DOHH2 (cell line): Measurements from ENCODE around the gene KRT9.

Experiments
- H3F3A ChIP-seq: fragments of 200-600 bp; sonication (generic), shearing (Covaris generic); 2 replicates; pipeline ENCODE4 v1.6.0; 2016; ENCODE audit warnings: antibody characterized with exemption, mild to moderate bottlenecking; ENCODE audit not compliant: control insufficient read depth, insufficient read depth
- H3K27ac ChIP-seq: fragments of 200-600 bp; sonication (generic); 2 replicates; pipeline ENCODE4 v1.5.1; 2014; ENCODE audit warnings: low read depth, mild to moderate bottlenecking, low read length, moderate library complexity
- H3K27me3 ChIP-seq: fragments of 200-600 bp; sonication (generic); 2 replicates; pipeline ENCODE4 v1.6.1; 2014; ENCODE audit warnings: mild to moderate bottlenecking, low read length, mixed read lengths; ENCODE audit not compliant: control insufficient read depth
- H3K36me3 ChIP-seq: fragments of 200-600 bp; sonication (generic); 2 replicates; pipeline ENCODE4 v1.6.1; 2014; ENCODE audit warnings: mild to moderate bottlenecking, low read length, moderate library complexity, mixed read lengths; ENCODE audit not compliant: control insufficient read depth
- H3K4me1 ChIP-seq: fragments of 200-600 bp; sonication (generic); 2 replicates; pipeline ENCODE4 v1.6.1; 2014; ENCODE audit warnings: mild to moderate bottlenecking, low read length, mixed read lengths; ENCODE audit not compliant: control insufficient read depth
- H3K4me2 ChIP-seq: fragments of 200-600 bp; sonication (generic); 2 replicates; pipeline ENCODE4 v1.6.0; 2014; ENCODE audit warnings: mild to moderate bottlenecking, low read length, moderate library complexity
- H3K4me3 ChIP-seq: fragments of 200-600 bp; sonication (generic); 2 replicates; pipeline ENCODE4 v1.5.1; 2014; ENCODE audit warnings: mild to moderate bottlenecking, low read length, mixed read lengths
- H3K79me2 ChIP-seq: fragments of 200-600 bp; sonication (generic); 2 replicates; pipeline ENCODE4 v1.6.1; 2014; ENCODE audit warnings: mild to moderate bottlenecking, low read length, mixed read lengths; ENCODE audit not compliant: control insufficient read depth
- H3K9me2 ChIP-seq: fragments of 200-600 bp; sonication (generic); replicated peaks from 2 replicates; pipeline ENCODE4 v1.6.1; 2014; ENCODE audit warnings: mild to moderate bottlenecking, low read length, mixed read lengths; ENCODE audit not compliant: control insufficient read depth
- H3K9me3 ChIP-seq: fragments of 200-600 bp; sonication (generic); 2 replicates; pipeline ENCODE4 v1.6.1; 2014; ENCODE audit warnings: antibody characterized with exemption, low read length, mixed read lengths; ENCODE audit not compliant: control insufficient read depth, insufficient read depth
- H4K20me1 ChIP-seq: fragments of 200-600 bp; sonication (generic); 2 replicates; pipeline ENCODE4 v1.6.0; 2014; ENCODE audit warnings: low read depth, mild to moderate bottlenecking, antibody characterized with exemption, low read length, moderate library complexity; ENCODE audit not compliant: control insufficient read depth, insufficient read depth
- EZH2phosphoT487 ChIP-seq: fragments of 200-600 bp; sonication (generic); IDR thresholded peaks from 2 replicates; pipeline ENCODE4 v1.6.1; 2017; ENCODE audit warnings: borderline replicate concordance, mild to moderate bottlenecking, antibody characterized with exemption, low read length, moderate library complexity, mixed read lengths
- TF ChIP-seq, protein P1 (sequence below): fragments of 200-600 bp; sonication (generic); IDR thresholded peaks from one replicate; pipeline ENCODE4 v1.5.1; 2014; ENCODE audit warnings: antibody characterized with exemption, mild to moderate bottlenecking, low read depth, low read length; ENCODE audit not compliant: poor library complexity, severe bottlenecking

The KRT9 gene

DNA sequence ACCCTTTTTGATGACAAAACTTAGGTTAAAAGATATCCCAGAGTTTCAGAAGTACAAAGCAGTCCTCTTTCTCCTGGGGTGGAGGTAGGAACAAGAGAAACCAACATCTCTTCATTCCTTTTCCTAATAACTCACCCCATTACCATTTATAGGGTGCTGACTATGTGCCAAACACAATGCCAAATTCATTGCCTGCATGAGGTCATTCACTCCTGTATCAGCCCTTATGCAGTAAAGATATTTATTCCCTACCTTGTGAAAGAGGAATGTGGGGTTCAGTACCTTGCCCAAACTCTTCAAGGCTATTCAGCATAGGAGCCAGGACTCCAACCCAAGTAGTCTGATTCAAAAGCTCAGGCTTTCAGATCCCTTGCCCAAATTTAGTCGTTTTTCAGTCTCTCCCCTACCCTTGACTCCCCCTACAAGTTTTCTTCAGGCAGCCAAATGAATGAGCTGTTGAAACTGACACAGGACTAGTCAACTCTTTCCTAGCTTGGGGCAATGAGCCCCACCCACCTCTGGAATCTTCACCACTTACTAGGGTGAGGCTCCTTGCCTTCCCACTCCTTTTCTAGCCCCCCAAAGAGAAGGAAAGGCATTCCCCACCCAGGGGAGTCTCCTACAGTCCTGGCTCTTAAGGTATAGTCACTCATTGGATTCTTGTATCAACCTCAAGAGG lies 9.0 kb upstream of the KRT9 start:
- Histone ChIP-seq H3K79me2 (no peaks in the 10 kb centered on the region), H3K27ac (no peak overlapping the region), H3F3A (no peaks in the 10 kb centered on the region), H3K27me3 (no peaks in the 10 kb centered on the region), H3K4me3 (no peak overlapping the region), H3K4me1 (no peaks in the 10 kb centered on the region), H3K36me3 (no peaks in the 10 kb centered on the region), H3K9me3 (no peaks in the 10 kb centered on the region), H3K9me2 (no peaks in the 10 kb centered on the region), H3K4me2 (no peak overlapping the region), H4K20me1 (no peaks in the 10 kb centered on the region)
- TF ChIP-seq, protein P1, sequence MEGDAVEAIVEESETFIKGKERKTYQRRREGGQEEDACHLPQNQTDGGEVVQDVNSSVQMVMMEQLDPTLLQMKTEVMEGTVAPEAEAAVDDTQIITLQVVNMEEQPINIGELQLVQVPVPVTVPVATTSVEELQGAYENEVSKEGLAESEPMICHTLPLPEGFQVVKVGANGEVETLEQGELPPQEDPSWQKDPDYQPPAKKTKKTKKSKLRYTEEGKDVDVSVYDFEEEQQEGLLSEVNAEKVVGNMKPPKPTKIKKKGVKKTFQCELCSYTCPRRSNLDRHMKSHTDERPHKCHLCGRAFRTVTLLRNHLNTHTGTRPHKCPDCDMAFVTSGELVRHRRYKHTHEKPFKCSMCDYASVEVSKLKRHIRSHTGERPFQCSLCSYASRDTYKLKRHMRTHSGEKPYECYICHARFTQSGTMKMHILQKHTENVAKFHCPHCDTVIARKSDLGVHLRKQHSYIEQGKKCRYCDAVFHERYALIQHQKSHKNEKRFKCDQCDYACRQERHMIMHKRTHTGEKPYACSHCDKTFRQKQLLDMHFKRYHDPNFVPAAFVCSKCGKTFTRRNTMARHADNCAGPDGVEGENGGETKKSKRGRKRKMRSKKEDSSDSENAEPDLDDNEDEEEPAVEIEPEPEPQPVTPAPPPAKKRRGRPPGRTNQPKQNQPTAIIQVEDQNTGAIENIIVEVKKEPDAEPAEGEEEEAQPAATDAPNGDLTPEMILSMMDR, result no peak
- TF ChIP-seq EZH2phosphoT487, result no peak

DNA sequence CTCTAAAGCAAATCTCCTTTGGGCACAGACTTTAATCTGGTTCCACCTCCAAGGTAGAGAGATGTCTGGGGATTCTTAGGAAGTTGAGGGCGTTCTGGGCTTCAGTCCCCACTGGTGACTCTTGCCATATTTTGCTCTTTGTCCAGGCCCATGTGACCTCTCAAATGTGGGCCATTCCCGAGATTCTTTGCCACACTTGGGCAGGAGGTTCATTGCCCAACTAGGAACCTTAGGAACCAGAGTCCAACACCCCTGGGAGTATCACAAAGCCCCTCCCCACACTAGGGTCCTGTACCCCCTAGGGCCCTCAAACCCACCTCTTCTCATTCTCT lies 8.4 kb upstream of the KRT9 start:
- H3K36me3 ChIP-seq, result no peaks in the 10 kb centered on the region
- H3K4me3 ChIP-seq, result no peak overlapping the region
- H3K4me2 ChIP-seq, result no peak overlapping the region
- H4K20me1 ChIP-seq, result no peaks in the 10 kb centered on the region
- H3K27me3 ChIP-seq, result no peaks in the 10 kb centered on the region; the same call in 1 of the 2 replicates
- H3K27ac ChIP-seq, result no peak overlapping the region
- TF ChIP-seq, protein P1, result no peak
- TF ChIP-seq EZH2phosphoT487, result no peak
- H3F3A ChIP-seq, result no peaks in the 10 kb centered on the region
- no peaks in the 10 kb centered on the region for H3K79me2 ChIP-seq
- no peaks in the 10 kb centered on the region for H3K9me3 ChIP-seq
- H3K4me1 ChIP-seq, result no peaks in the 10 kb centered on the region
- no peaks in the 10 kb centered on the region for H3K9me2 ChIP-seq

DNA sequence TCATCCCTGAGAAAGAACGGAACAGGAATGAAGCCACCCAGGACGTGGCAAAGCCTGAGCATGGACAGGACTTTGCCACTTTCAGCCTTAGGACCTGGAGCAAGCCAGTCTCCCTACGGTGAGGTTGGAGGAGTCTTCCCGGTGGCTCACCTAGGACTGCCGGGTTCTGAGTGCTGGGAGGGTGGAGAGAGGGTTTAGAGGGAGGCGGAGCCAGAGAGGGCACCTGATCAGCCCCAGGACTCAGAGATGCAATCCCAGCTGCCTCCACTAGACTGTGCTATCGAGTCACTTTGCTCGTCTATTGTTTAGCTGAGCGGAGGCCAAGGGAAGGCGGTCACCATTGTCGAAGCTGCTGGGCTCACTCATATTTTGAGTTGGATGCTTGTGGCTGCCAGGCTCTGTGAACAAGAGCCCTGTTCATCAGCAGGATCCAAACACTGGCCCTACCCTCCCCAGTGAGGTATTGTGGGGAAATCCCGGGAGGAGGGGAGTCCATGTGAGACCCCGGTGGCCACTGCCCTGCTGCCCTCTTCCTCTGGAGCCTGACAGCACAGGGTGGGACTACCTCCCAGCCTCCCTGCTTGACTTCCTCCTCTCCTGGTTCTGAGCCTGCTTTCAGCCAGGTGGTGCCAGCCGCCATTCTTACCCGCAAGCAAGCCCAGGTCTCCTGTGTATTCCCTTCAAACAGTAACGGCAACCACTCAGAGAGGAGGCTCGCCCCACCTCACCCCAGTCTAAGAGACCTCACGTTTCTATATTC lies 7.8 kb upstream of the KRT9 start:
- Histone ChIP-seq H3K4me1 (no peaks in the 10 kb centered on the region), H3K36me3 (no peaks in the 10 kb centered on the region), H3K9me3 (no peaks in the 10 kb centered on the region), H3K27ac (no peak overlapping the region), H3K27me3 (no peaks in the 10 kb centered on the region; the same call in 1 of the 2 replicates), H3K4me2 (0 out of 2 replicates have a peak overlapping the region, but pooled peaks have one; percentile 35), H4K20me1 (no peaks in the 10 kb centered on the region), H3K9me2 (no peaks in the 10 kb centered on the region), H3F3A (no peaks in the 10 kb centered on the region), H3K79me2 (no peaks in the 10 kb centered on the region), H3K4me3 (no peak overlapping the region)
- no peak for TF ChIP-seq EZH2phosphoT487
- TF ChIP-seq, protein P1, result peak; percentile 80
